ENCODE data around the gene SSX7. TPM values are rescaled to one million over a fixed set of nuclear protein-coding genes. Genes with fewer than 3 reads are reported as not detected.

Gene SSX7
- total and polyA plus RNA-seq, 9 donors, result 0.13 TPM; not detected in 8

GRCh38 chrX:52598886-52599285 lies 55.8 kb downstream of the SSX7 start:
- Histone ChIP-seq H3K4me1 (ENCODE audit: control insufficient read depth, insufficient read depth, low read length) (no peaks in the 10 kb centered on the region), H3K27me3 (ENCODE audit: control insufficient read depth, insufficient read depth, low read length) (peaks cover 33% of the 10 kb centered on the region), H3K27ac (ENCODE audit: low read length) (no peak overlapping the region), H3K9me3 (replicated peaks; ENCODE audit: control insufficient read depth, low read depth, low read length) (no peaks in the 10 kb centered on the region), H3K4me3 (ENCODE audit: low read length) (no peak overlapping the region), H3K36me3 (ENCODE audit: control insufficient read depth, insufficient read depth, low read length) (no peaks in the 10 kb centered on the region)
- no peak for DNase-seq
- WGBS (ENCODE audit: insufficient coverage), result no CpG with 5 or more reads among the region's 7 CpGs

DNA sequence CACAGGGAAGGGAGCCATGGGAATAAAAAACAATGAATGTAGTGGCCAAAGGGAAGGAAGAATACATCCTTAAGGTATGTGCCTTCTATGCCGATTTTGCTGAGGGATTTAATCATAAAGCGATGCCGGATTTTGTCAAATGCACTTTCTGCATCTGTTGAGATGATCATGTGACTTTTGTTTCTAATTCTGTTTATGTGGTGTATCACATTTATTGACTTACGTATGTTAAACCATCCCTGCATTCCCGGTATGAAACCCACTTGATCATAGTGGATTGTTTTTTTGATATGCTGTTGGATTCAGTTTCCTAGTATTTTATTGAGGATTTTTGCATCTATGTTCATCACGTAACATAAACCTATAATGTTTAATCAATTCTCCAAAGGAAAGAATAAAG lies 60.0 kb downstream of the SSX7 start:
- Histone ChIP-seq H3K27ac (ENCODE audit: low read length) (no peak overlapping the region), H3K27me3 (ENCODE audit: control insufficient read depth, insufficient read depth, low read length) (peaks cover 56% of the 10 kb centered on the region), H3K9me3 (replicated peaks; ENCODE audit: control insufficient read depth, low read depth, low read length) (no peaks in the 10 kb centered on the region), H3K36me3 (ENCODE audit: control insufficient read depth, insufficient read depth, low read length) (no peaks in the 10 kb centered on the region), H3K4me1 (ENCODE audit: control insufficient read depth, insufficient read depth, low read length) (no peaks in the 10 kb centered on the region), H3K4me3 (ENCODE audit: low read length) (no peak overlapping the region)
- DNase-seq, result no peak
- WGBS (ENCODE audit: insufficient coverage), result 95% methylated on average over 3 of the region's 6 CpGs

Other genes with a start within 250 kb of the SSX7 start
- gene XAGE1A, start 159.1 kb downstream of the SSX7 start, total RNA-seq, result not detected
- gene XAGE1A, start 159.1 kb downstream of the SSX7 start, polyA plus RNA-seq (ENCODE audit: insufficient read depth in 1 of 8, insufficient read length in 8 of 8, low replicate concordance in 1 of 8), result under 1 TPM in 1 of 8 donors, not detected in 7; 0.81 TPM
- gene XAGE1B, start 137.8 kb downstream of the SSX7 start, total RNA-seq, result 0.44 TPM
- gene XAGE1B, start 137.8 kb downstream of the SSX7 start, polyA plus RNA-seq (ENCODE audit: insufficient read depth in 1 of 8, insufficient read length in 8 of 8, low replicate concordance in 1 of 8), result 1 to 10 TPM in 1 of 8 donors, under 1 TPM in 1, not detected in 6; 0.61 to 1.1 TPM
- not detected for gene SSX2, start 52.3 kb upstream of the SSX7 start, total RNA-seq
- not detected for gene SSX2, start 52.3 kb upstream of the SSX7 start, polyA plus RNA-seq (ENCODE audit: insufficient read depth in 1 of 8, insufficient read length in 8 of 8, low replicate concordance in 1 of 8)
- gene SSX2B, start 96.4 kb upstream of the SSX7 start, total RNA-seq, result not detected
- gene SSX2B, start 96.4 kb upstream of the SSX7 start, polyA plus RNA-seq (ENCODE audit: insufficient read depth in 1 of 8, insufficient read length in 8 of 8, low replicate concordance in 1 of 8), result not detected
- not detected for gene SPANXN5, start 142.5 kb upstream of the SSX7 start, total RNA-seq
- not detected for gene SPANXN5, start 142.5 kb upstream of the SSX7 start, polyA plus RNA-seq (ENCODE audit: insufficient read depth in 1 of 8, insufficient read length in 8 of 8, low replicate concordance in 1 of 8)
- not detected for gene XAGE5, start 156.4 kb upstream of the SSX7 start, total RNA-seq
- not detected for gene XAGE5, start 156.4 kb upstream of the SSX7 start, polyA plus RNA-seq (ENCODE audit: insufficient read depth in 1 of 8, insufficient read length in 8 of 8, low replicate concordance in 1 of 8)
- gene XAGE3, start 213.2 kb upstream of the SSX7 start, total RNA-seq, result 0.18 TPM
- gene XAGE3, start 213.2 kb upstream of the SSX7 start, polyA plus RNA-seq (ENCODE audit: insufficient read depth in 1 of 8, insufficient read length in 8 of 8, low replicate concordance in 1 of 8), result under 1 TPM in 1 of 8 donors, not detected in 7; 0.56 TPM
- gene FAM156B, start 242.4 kb upstream of the SSX7 start, total RNA-seq, result 20.8 TPM
- 10 to 100 TPM; 15.0 to 25.9 (median 21.1) TPM for gene FAM156B, start 242.4 kb upstream of the SSX7 start, polyA plus RNA-seq (ENCODE audit: insufficient read depth in 1 of 8, insufficient read length in 8 of 8, low replicate concordance in 1 of 8)

Data from muscle of leg (tissue), 11 donors.